Activated B cell treated with CpG ODN at 0.5 μM for 24 hours (primary cell): ENCODE data around the gene NFYC. TPM values are rescaled to one million over a fixed set of nuclear protein-coding genes. Genes with fewer than 3 reads are reported as not detected.

ENCODE experiments used
- ATAC-seq: fragments of 200-7000 bp; cut with Tn5 transposase; one replicate; pipeline ENCODE4 v1.10.0; 2021; ENCODE audit warnings: low read depth, mild to moderate bottlenecking, moderate library complexity
- CTCF ChIA-PET: fragments of 350-600 bp; sonication (Branson Sonifier 250); formaldehyde crosslinking; loops from one replicate; lab custom pipeline; 2021; ENCODE audit warnings: antibody characterized with exemption; lab: Charles Lee
- POLR2A ChIA-PET: fragments of 350-600 bp; sonication (Branson Sonifier 250); formaldehyde crosslinking; loops from one replicate; lab custom pipeline; 2021; ENCODE audit warnings: antibody characterized with exemption; lab: Charles Lee
- DNase-seq: peaks from one replicate; pipeline ENCODE4 v3.0.0; 2022
- H3K27ac Mint-ChIP-seq: one replicate; pipeline ENCODE4 v1.8.0; 2020; ENCODE audit warnings: mixed read lengths
- H3K27me3 Mint-ChIP-seq: one replicate; pipeline ENCODE4 v1.8.0; 2021; ENCODE audit warnings: mixed read lengths
- H3K36me3 Mint-ChIP-seq: one replicate; pipeline ENCODE4 v1.8.0; 2021; ENCODE audit warnings: low read depth, mixed read lengths
- H3K4me1 Mint-ChIP-seq: one replicate; pipeline ENCODE4 v1.8.0; 2021; ENCODE audit warnings: mixed read lengths
- H3K4me3 Mint-ChIP-seq: one replicate; pipeline ENCODE4 v1.8.0; 2020; ENCODE audit warnings: mild to moderate bottlenecking, mixed read lengths
- H3K9me3 Mint-ChIP-seq: one replicate; pipeline ENCODE4 v1.8.0; 2020; ENCODE audit warnings: mixed read lengths
- CTCF ChIP-seq: fragments of 200-600 bp; IDR thresholded peaks from one replicate; pipeline ENCODE4 v1.8.0; 2022; ENCODE audit warnings: antibody characterized with exemption, mild to moderate bottlenecking
- intact Hi-C: fragments of 100-400 bp; cut with micrococcal nuclease; formaldehyde crosslinking; loops from one replicate; pipeline ENCODE4 v1.15.1; 2024
- total RNA-seq: library from RNA; stranded (reverse); gene quantifications from 2 replicates; pipeline ENCODE4 v1.2.3, GENCODE V29; 2022

NFYC gene
- total RNA-seq, 1 donor from 2014 or later: 76.0 TPM

- H3K4me3 Mint-ChIP-seq: no peak overlapping the region
- H3K27me3 Mint-ChIP-seq: no peaks in the 10 kb centered on the region
- ChIA-PET POLR2A (no interaction called here), CTCF (no interaction called here)
- H3K4me1 Mint-ChIP-seq: peaks cover 45% of the 10 kb centered on the region
- H3K36me3 Mint-ChIP-seq: peaks cover 66% of the 10 kb centered on the region
- no peak for ATAC-seq
- intact Hi-C loops: no loop called here
- no peak for TF ChIP-seq CTCF
- no peak for DNase-seq
- H3K9me3 Mint-ChIP-seq: no peaks in the 10 kb centered on the region
- H3K27ac Mint-ChIP-seq: peak overlapping the region; percentile 24
Observed at GRCh38 chr1:40740039-40740996, 48.8 kb downstream of the NFYC start.

GRCh38 chr1:40740997-40741736 lies 49.7 kb downstream of the NFYC start:
- H3K9me3 Mint-ChIP-seq: no peaks in the 10 kb centered on the region
- peaks cover 46% of the 10 kb centered on the region for H3K4me1 Mint-ChIP-seq
- H3K27me3 Mint-ChIP-seq: no peaks in the 10 kb centered on the region
- CTCF ChIA-PET: no interaction called here
- POLR2A ChIA-PET: no interaction called here
- DNase-seq (no peak), ATAC-seq (no peak)
- no peak overlapping the region for H3K4me3 Mint-ChIP-seq
- H3K36me3 Mint-ChIP-seq: peaks cover 74% of the 10 kb centered on the region
- H3K27ac Mint-ChIP-seq: no peak overlapping the region
- intact Hi-C loops: no loop called here
- TF ChIP-seq CTCF: no peak

GRCh38 chr1:40742363-40743061 lies 51.0 kb downstream of the NFYC start:
- H3K4me3 Mint-ChIP-seq: no peak overlapping the region
- no peaks in the 10 kb centered on the region for H3K27me3 Mint-ChIP-seq
- intact Hi-C loops: no loop called here
- TF ChIP-seq CTCF: no peak
- POLR2A ChIA-PET: interaction anchor here (1.2 kb wide), 1 partner anchor 51 kb away, joined by 4 read pairs; the partner anchor contains the start of gene NFYC
- peaks cover 44% of the 10 kb centered on the region for H3K4me1 Mint-ChIP-seq
- H3K9me3 Mint-ChIP-seq: no peaks in the 10 kb centered on the region
- DNase-seq (no peak), ATAC-seq (no peak)
- peak overlapping the region; percentile 54 for H3K27ac Mint-ChIP-seq
- CTCF ChIA-PET: interaction anchor here (1.0 kb wide), 1 partner anchor 30 kb away, joined by 3 read pairs; no protein-coding TSS in a partner anchor
- peaks cover 87% of the 10 kb centered on the region for H3K36me3 Mint-ChIP-seq

GRCh38 chr1:40743452-40743851 lies 51.9 kb downstream of the NFYC start:
- H3K4me1 Mint-ChIP-seq: peaks cover 44% of the 10 kb centered on the region
- ChIA-PET CTCF (interaction anchor here (1.0 kb wide), 1 partner anchor 29 kb away, joined by 3 read pairs; no protein-coding TSS in a partner anchor), POLR2A (interaction anchor here (1.2 kb wide), 1 partner anchor 52 kb away, joined by 4 read pairs; the partner anchor contains the start of gene NFYC)
- DNase-seq: no peak
- ATAC-seq: no peak
- peak overlapping the region; percentile 19 for H3K27ac Mint-ChIP-seq
- peaks cover 95% of the 10 kb centered on the region for H3K36me3 Mint-ChIP-seq
- H3K4me3 Mint-ChIP-seq: no peak overlapping the region
- no peaks in the 10 kb centered on the region for H3K27me3 Mint-ChIP-seq
- no peaks in the 10 kb centered on the region for H3K9me3 Mint-ChIP-seq
- intact Hi-C loops: no loop called here
- no peak for TF ChIP-seq CTCF
